ENCODE results near the gene SCFD2. TPM values are rescaled to one million over a fixed set of nuclear protein-coding genes. Genes with fewer than 3 reads are reported as not detected.

The SCFD2 gene
- total RNA-seq, 1 experiment from 2014 or later: 7.4 TPM

GRCh38 chr4:53377319-53378170 lies 11.7 kb upstream of the SCFD2 start, which contains the start of gene FIP1L1 (continued):
- no peak for TF ChIP-seq SIN3A (IDR thresholded peaks at IDR 0.05; ENCODE audit: borderline replicate concordance, insufficient read depth, low read depth, low read length)

- no peak for ATAC-seq
These were observed 11.0 kb upstream of the SCFD2 start for GRCh38 chr4:53376900-53377299.

More at GRCh38 chr4:53376900-53377299, 11.0 kb upstream of the SCFD2 start:
- Histone ChIP-seq H3K4me1 (ENCODE audit: control insufficient read depth, insufficient read depth, low read length) (peaks cover 14% of the 10 kb centered on the region; the same call in 1 of the 2 replicates), H3K27ac (ENCODE audit: low read length) (peak overlapping the region; percentile 82; the same call in 1 of the 2 replicates), H3K4me3 (ENCODE audit: low read depth in 2 of 2, low read length in 2 of 2) (peak overlapping the region; percentile 68 to 89), H3K9me3 (ENCODE audit: control insufficient read depth, insufficient read depth, low read depth, low read length) (no peaks in the 10 kb centered on the region), H3K36me3 (ENCODE audit: control insufficient read depth, insufficient read depth, low read length) (peaks cover 4% of the 10 kb centered on the region; the same call in 1 of the 2 replicates), H3K27me3 (ENCODE audit: control insufficient read depth, insufficient read depth, low read length) (no peaks in the 10 kb centered on the region)
- TF ChIP-seq REST (IDR thresholded peaks at IDR 0.05; ENCODE audit: insufficient read depth in 1 of 2, low read depth in 2 of 2, low read length in 1 of 2) (no peak), TCF7L2 (IDR thresholded peaks at IDR 0.05; ENCODE audit: low read depth, low read length) (no peak), CTCF (IDR thresholded peaks at IDR 0.05) (no peak), SIN3A (IDR thresholded peaks at IDR 0.05; ENCODE audit: borderline replicate concordance, insufficient read depth, low read depth, low read length) (no peak), POLR2AphosphoS5 (IDR thresholded peaks at IDR 0.05; ENCODE audit: low read depth, low read length) (no peak)
- ChIA-PET POLR2A (interaction anchor here (0.7 kb wide), 1 partner anchor 71 kb away, joined by 3 read pairs; no protein-coding TSS in a partner anchor), CTCF (no interaction called here)
- no TSS peak for BruUV-seq (replicated peaks)
- intact Hi-C loops (cut with micrococcal nuclease; ENCODE audit: unreplicated experiment): no loop called here
- DNase-seq (ENCODE audit: low read depth, low spot score): no peak
- in situ Hi-C loops (cut with HindIII; ENCODE audit: low pct_unique_long_range_greater_than_20kb, low sequenced_read_pairs): no loop called here
